Epidermal melanocyte (primary cell): ENCODE data around the gene MCU.

Source experiments
- DNase-seq: peaks from one replicate; pipeline ENCODE4 v3.0.0; 2011; ENCODE audit warnings: low spot score; ENCODE audit not compliant: insufficient read length

The MCU gene

GRCh38 chr10:72834183-72834825 lies 142.4 kb downstream of the MCU start:
- no peak for DNase-seq

GRCh38 chr10:72840319-72840718 lies 148.4 kb downstream of the MCU start:
- no peak for DNase-seq

- no peak for DNase-seq
Observed at GRCh38 chr10:72841487-72841886, 149.5 kb downstream of the MCU start.

GRCh38 chr10:72842164-72842563 lies 150.2 kb downstream of the MCU start:
- no peak for DNase-seq

GRCh38 chr10:72846238-72846637 lies 154.3 kb downstream of the MCU start:
- DNase-seq, result no peak

GRCh38 chr10:72847681-72848080 lies 155.7 kb downstream of the MCU start:
- no peak for DNase-seq

- DNase-seq, result no peak
Observed at GRCh38 chr10:72850861-72851260, 158.9 kb downstream of the MCU start.

GRCh38 chr10:72851509-72851908 lies 159.6 kb downstream of the MCU start:
- no peak for DNase-seq

- DNase-seq, result no peak
Observed at GRCh38 chr10:72852508-72852907, 160.6 kb downstream of the MCU start.

- no peak for DNase-seq
Observed at GRCh38 chr10:72855129-72855528, 163.2 kb downstream of the MCU start.

GRCh38 chr10:72855790-72856189 lies 163.8 kb downstream of the MCU start:
- no peak for DNase-seq

- DNase-seq, result no peak
Observed at GRCh38 chr10:72858067-72858466, 166.1 kb downstream of the MCU start.

- DNase-seq, result no peak
Observed at GRCh38 chr10:72862957-72863356, 171.0 kb downstream of the MCU start.

- DNase-seq, result no peak
Observed at GRCh38 chr10:72875250-72876055, 183.5 kb downstream of the MCU start.

GRCh38 chr10:72879245-72879644 lies 187.3 kb downstream of the MCU start:
- DNase-seq, result no peak

- no peak for DNase-seq
Observed at GRCh38 chr10:72881291-72881690, 189.3 kb downstream of the MCU start.

GRCh38 chr10:72883861-72884260 lies 191.9 kb downstream of the MCU start:
- no peak for DNase-seq

GRCh38 chr10:72885953-72886352 lies 194.0 kb downstream of the MCU start:
- DNase-seq, result no peak

GRCh38 chr10:72886621-72887020 lies 194.7 kb downstream of the MCU start:
- no peak for DNase-seq

GRCh38 chr10:72887043-72887442 lies 195.1 kb downstream of the MCU start:
- DNase-seq, result no peak

GRCh38 chr10:72888151-72888638 lies 196.3 kb downstream of the MCU start:
- no peak for DNase-seq

- DNase-seq, result no peak
Observed at GRCh38 chr10:72889391-72889831, 197.5 kb downstream of the MCU start.

- no peak for DNase-seq
Observed at GRCh38 chr10:72890086-72890485, 198.1 kb downstream of the MCU start.
